Esophagus muscularis mucosa (tissue), 4 donors: ENCODE measurements around the gene SLC39A6. TPM values are rescaled to one million over a fixed set of nuclear protein-coding genes. Genes with fewer than 3 reads are reported as not detected.

Experiments
- DNase-seq: peaks from one replicate; pipeline ENCODE4 v3.0.0-alpha.2; 2017; ENCODE audit errors: extremely low spot score
- H3K27ac ChIP-seq, 4 donors: fragments of 200-600 bp; sonication (generic); replicated peaks in 1 of 4; 1 replicate in 3 of 4; 2 replicates in 1 of 4; pipeline ENCODE4 v1.5.1; 2016 to 2019; ENCODE audit warnings: mild to moderate bottlenecking in 1 of 4
- H3K27me3 ChIP-seq, 4 donors: fragments of 200-600 bp; sonication (generic); one replicate each; pipeline versions ENCODE4 v1.5.1 to v1.6.0; 2016 to 2019
- H3K36me3 ChIP-seq, 4 donors: fragments of 200-600 bp; sonication (generic); one replicate each; pipeline ENCODE4 v1.5.1; 2016 to 2019
- H3K4me1 ChIP-seq, 4 donors: fragments of 200-600 bp; sonication (generic); one replicate each; pipeline ENCODE4 v1.5.1; 2016 to 2019
- H3K4me3 ChIP-seq, 4 donors: fragments of 200-600 bp; sonication (generic); 1 replicate in 2 of 4; 2 replicates in 2 of 4; pipeline ENCODE4 v1.5.1; 2016 to 2019; ENCODE audit warnings: mild to moderate bottlenecking in 4 of 4, moderate library complexity in 1 of 4
- H3K9me3 ChIP-seq, 4 donors: fragments of 200-600 bp; sonication (generic); 1 replicate in 3 of 4; 2 replicates in 1 of 4; pipeline ENCODE4 v1.5.1; 2016 to 2019
- CTCF ChIP-seq, 3 experiments: fragments of 200-600 bp in 2 of 3; fragments of 450-650 bp in 1 of 3; sonication (generic) in 2 of 3; IDR thresholded peaks; one replicate each; pipeline ENCODE4 v1.5.1; 2017 to 2019; ENCODE audit warnings: antibody characterized with exemption in 3 of 3, mild to moderate bottlenecking in 2 of 3, moderate library complexity in 1 of 3
- EP300 ChIP-seq: sonication (generic); formaldehyde crosslinking; IDR thresholded peaks from one replicate; pipeline ENCODE4 v1.6.1; 2017; ENCODE audit warnings: antibody characterized with exemption
- POLR2A ChIP-seq: fragments of 450-650 bp; IDR thresholded peaks from one replicate; pipeline ENCODE4 v1.6.1; 2017; ENCODE audit warnings: antibody characterized with exemption, moderate library complexity, mild to moderate bottlenecking, low read depth
- POLR2AphosphoS5 ChIP-seq, 2 donors: sonication (generic); formaldehyde crosslinking; IDR thresholded peaks; one replicate each; pipeline ENCODE4 v1.6.1; 2017; ENCODE audit warnings: antibody characterized with exemption in 2 of 2
- WGBS: methylation state at CpG from one replicate; pipeline ENCODE4 v1.1.5; 2018; 5-methylcytosine and 5-hydroxymethylcytosine counted together
- intact Hi-C: fragments of 100-400 bp; cut with DNase I; formaldehyde crosslinking; loops from one replicate; pipeline ENCODE4 v1.15.1; 2023
- total RNA-seq, 4 donors: library from RNA; depleted of rRNA; stranded (reverse); fragments of >200 nt; gene quantifications; one replicate each; pipeline versions ENCODE4 v1.1.0 to v1.2.1, GENCODE V29; 2016

Gene SLC39A6
- total RNA-seq, 4 donors from 2014 or later: 26.6 to 39.1 (median 33.5) TPM

DNA sequence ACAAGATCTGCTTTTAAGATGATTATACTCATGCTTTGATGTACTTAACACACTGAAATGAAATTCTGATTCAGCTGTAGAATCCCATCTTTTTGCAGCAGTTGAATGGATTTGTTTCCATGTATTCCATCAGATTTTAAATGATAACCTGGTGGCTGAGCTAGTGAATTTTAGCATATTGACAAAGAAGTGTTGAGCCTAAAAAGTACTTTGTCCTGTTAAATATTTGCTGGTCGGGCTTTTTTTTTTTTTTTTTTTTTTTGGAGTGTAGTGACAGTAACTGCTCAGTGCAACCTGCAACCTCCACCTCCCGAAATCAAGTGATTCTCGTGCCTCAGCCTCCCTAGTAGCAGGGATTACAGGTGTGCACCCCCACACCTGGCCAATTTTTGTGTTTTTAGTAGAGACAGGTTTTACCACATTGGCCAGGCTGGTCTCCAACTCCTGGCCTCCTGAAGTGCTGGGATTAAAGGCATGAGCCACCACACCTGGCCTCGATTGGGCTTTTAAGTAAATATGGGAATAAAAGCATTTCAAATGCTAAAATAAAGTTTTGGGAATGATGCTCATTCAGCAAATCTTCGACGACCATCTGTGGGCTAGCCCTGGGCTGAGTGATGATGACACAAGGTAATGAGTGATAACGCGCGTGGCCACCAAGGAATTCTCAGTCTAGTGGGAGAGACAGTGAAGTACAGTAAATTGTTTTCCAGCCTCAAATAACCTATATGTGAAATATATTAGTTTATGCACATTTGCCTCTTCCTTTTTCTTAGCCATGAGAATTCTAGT is 2.7 kb upstream of the SLC39A6 start:
- Histone ChIP-seq H3K36me3 (peaks cover 2 to 22% (median 11%) of the 10 kb centered on the region in 4 donors), H3K4me1 (peaks cover 29 to 51% (median 38%) of the 10 kb centered on the region in 4 donors), H3K9me3 (no peaks in the 10 kb centered on the region), H3K4me3 (peak overlapping the region in 2 of 4 donors; percentile 92 to 93), H3K27me3 (no peaks in the 10 kb centered on the region), H3K27ac (no peak overlapping the region)
- WGBS: 91% methylated on average over 9 of the region's 9 CpGs
- TF ChIP-seq CTCF (IDR thresholded peaks at IDR 0.05) (no peak), EP300 (no peak), POLR2A (no peak), POLR2AphosphoS5 (IDR thresholded peaks at IDR 0.05) (no peak)
- no peak for DNase-seq
- intact Hi-C loops: loop anchor here (10.0 kb wide), 1 partner anchor 107 kb away; no protein-coding TSS in a partner anchor

GRCh38 chr18:36130883-36131653 is 1.9 kb upstream of the SLC39A6 start:
- Histone ChIP-seq H3K9me3 (no peaks in the 10 kb centered on the region), H3K27me3 (no peaks in the 10 kb centered on the region), H3K4me1 (peaks cover 29 to 51% (median 38%) of the 10 kb centered on the region in 4 donors), H3K4me3 (peak overlapping the region; percentile 80 to 93 (median 89)), H3K27ac (peak overlapping the region in 1 of 4 donors; percentile 92), H3K36me3 (peaks cover 0 to 15% (median 5%) of the 10 kb centered on the region in 4 donors)
- 86% methylated on average over 23 of the region's 26 CpGs for WGBS
- DNase-seq: no peak
- TF ChIP-seq CTCF (IDR thresholded peaks at IDR 0.05): no peak
- intact Hi-C loops: loop anchor here (10.0 kb wide), 1 partner anchor 106 kb away; no protein-coding TSS in a partner anchor

DNA sequence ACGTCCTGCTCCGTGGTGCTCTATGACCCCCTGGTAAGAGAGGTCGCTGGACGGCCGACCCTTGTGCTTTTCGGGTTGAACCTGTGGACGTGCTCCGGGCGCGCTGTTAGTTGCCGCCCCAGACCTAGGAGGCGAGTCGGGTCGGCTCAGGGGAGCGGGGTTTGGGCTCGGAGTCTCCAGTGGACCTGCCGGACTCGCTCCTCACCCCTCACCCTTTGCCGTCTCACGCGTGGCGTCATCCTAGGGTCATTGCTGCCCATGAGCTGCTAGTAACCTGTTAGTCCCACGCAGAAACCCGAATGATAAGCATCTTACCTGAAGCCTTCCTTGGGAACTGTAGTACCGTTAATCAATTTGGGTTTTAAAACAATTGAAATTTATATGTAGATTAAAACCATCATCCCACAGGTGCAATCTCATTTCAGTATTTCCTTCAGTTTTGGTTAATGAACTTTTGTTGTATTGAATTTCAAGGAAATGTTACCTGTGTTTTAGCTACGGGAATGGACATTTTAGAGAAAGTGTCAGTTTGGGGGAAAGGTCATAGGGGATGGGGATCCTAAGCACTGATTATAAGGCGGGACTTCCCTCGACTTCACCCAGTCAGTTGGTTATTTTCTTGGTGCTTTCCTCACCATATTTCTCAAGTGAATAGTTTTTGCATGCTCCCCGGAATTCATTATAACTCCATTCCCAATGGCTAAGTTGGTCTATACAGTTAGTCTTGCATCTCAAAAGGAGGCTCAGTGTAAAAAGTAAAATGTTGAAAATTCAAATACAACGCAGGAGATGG is 1.1 kb upstream of the SLC39A6 start:
- 5% methylated on average over 21 of the region's 30 CpGs for WGBS
- Histone ChIP-seq H3K9me3 (no peaks in the 10 kb centered on the region), H3K4me3 (peak overlapping the region; percentile 80 to 93 (median 89)), H3K27ac (peak overlapping the region; percentile 92 to 99 (median 95)), H3K4me1 (peaks cover 29 to 51% (median 38%) of the 10 kb centered on the region in 4 donors), H3K36me3 (peaks cover 0 to 15% (median 6%) of the 10 kb centered on the region in 4 donors), H3K27me3 (no peaks in the 10 kb centered on the region)
- intact Hi-C loops: loop anchor here (10.0 kb wide), 1 partner anchor 105 kb away; no protein-coding TSS in a partner anchor
- TF ChIP-seq EP300 (no peak), POLR2AphosphoS5 (IDR thresholded peaks at IDR 0.05) (no peak), CTCF (IDR thresholded peaks at IDR 0.05) (no peak), POLR2A (no peak)
- DNase-seq: no peak

- peaks cover 0 to 15% (median 7%) of the 10 kb centered on the region in 4 donors for H3K36me3 ChIP-seq
- no peaks in the 10 kb centered on the region for H3K27me3 ChIP-seq
- WGBS: 0% methylated on average over 10 of the region's 37 CpGs
- peak overlapping the region; percentile 92 to 99 (median 95) for H3K27ac ChIP-seq
- H3K4me1 ChIP-seq: peaks cover 29 to 47% (median 38%) of the 10 kb centered on the region in 4 donors
- H3K9me3 ChIP-seq: no peaks in the 10 kb centered on the region
- intact Hi-C loops: loop anchor here (2.0 kb wide), 1 partner anchor 62 kb away; the partner anchor contains the start of gene RPRD1A
- TF ChIP-seq EP300 (no peak), POLR2AphosphoS5 (IDR thresholded peaks at IDR 0.05) (no peak)
- peak overlapping the region; percentile 80 to 93 (median 89) for H3K4me3 ChIP-seq
- DNase-seq: no peak
Measured at GRCh38 chr18:36128907-36129299, 237 bp downstream of the SLC39A6 start.
